ENCODE results near the gene ADRA2C.

- TF ChIP-seq CTCF (conservative IDR thresholded peaks at IDR 0.05): no peak
- no peak for TF ChIP-seq ZFX (IDR thresholded peaks at IDR 0.05)
These were observed 9.4 kb downstream of the ADRA2C start for GRCh38 chr4:3775576-3775975.
